Suprapubic skin (tissue), 4 donors: ENCODE measurements around the gene CACNA2D4. TPM values are rescaled to one million over a fixed set of nuclear protein-coding genes. Genes with fewer than 3 reads are reported as not detected.

ENCODE experiments used
- DNase-seq, 2 donors: peaks; one replicate each; pipeline ENCODE4 v3.0.0-alpha.2; 2019; ENCODE audit warnings: low spot score in 2 of 2
- H3K27ac ChIP-seq: fragments of 200-600 bp; sonication (generic); one replicate; pipeline ENCODE4 v1.5.1; 2019
- H3K27me3 ChIP-seq: fragments of 200-600 bp; sonication (generic); one replicate; pipeline ENCODE4 v1.5.1; 2019
- H3K36me3 ChIP-seq: fragments of 200-600 bp; sonication (generic); one replicate; pipeline ENCODE4 v1.5.1; 2019
- H3K4me1 ChIP-seq: fragments of 200-600 bp; sonication (generic); one replicate; pipeline ENCODE4 v1.5.1; 2019
- H3K4me3 ChIP-seq: fragments of 200-600 bp; sonication (generic); one replicate; pipeline ENCODE4 v1.5.1; 2019; ENCODE audit warnings: mild to moderate bottlenecking
- H3K9me3 ChIP-seq: fragments of 200-600 bp; sonication (generic); one replicate; pipeline ENCODE4 v1.5.1; 2019
- EP300 ChIP-seq: sonication (generic); formaldehyde crosslinking; IDR thresholded peaks from one replicate; pipeline ENCODE4 v1.6.1; 2017; ENCODE audit warnings: antibody characterized with exemption
- POLR2A ChIP-seq, 2 donors: fragments of 450-650 bp; IDR thresholded peaks; one replicate each; pipeline ENCODE4 v1.6.1; 2017; ENCODE audit warnings: antibody characterized with exemption in 2 of 2, mild to moderate bottlenecking in 2 of 2, moderate library complexity in 2 of 2
- POLR2AphosphoS5 ChIP-seq, 3 donors: sonication (generic); formaldehyde crosslinking; IDR thresholded peaks; one replicate each; pipeline ENCODE4 v1.6.1; 2017; ENCODE audit warnings: antibody characterized with exemption in 3 of 3
- whole genome bisulfite sequencing: methylation state at CpG from one replicate; pipeline ENCODE4 v1.1.5; 2018; 5-methylcytosine and 5-hydroxymethylcytosine counted together
- total RNA-seq, 4 donors: library from RNA; depleted of rRNA; stranded (reverse); fragments of >200 nt; gene quantifications; one replicate each; pipeline ENCODE4 v1.1.0, GENCODE V29; 2016
- TF ChIP-seq, protein P1 (sequence below), 2 donors: fragments of 200-600 bp in 1 of 2; fragments of 450-650 bp in 1 of 2; sonication (generic) in 1 of 2; IDR thresholded peaks; one replicate each; pipeline ENCODE4 v1.5.1; 2016 to 2019; ENCODE audit warnings: antibody characterized with exemption in 2 of 2, mild to moderate bottlenecking in 1 of 2, moderate library complexity in 1 of 2

CACNA2D4 gene
- total RNA-seq, 4 donors from 2014 or later, result 0.56 to 1.5 (median 0.97) TPM

DNA sequence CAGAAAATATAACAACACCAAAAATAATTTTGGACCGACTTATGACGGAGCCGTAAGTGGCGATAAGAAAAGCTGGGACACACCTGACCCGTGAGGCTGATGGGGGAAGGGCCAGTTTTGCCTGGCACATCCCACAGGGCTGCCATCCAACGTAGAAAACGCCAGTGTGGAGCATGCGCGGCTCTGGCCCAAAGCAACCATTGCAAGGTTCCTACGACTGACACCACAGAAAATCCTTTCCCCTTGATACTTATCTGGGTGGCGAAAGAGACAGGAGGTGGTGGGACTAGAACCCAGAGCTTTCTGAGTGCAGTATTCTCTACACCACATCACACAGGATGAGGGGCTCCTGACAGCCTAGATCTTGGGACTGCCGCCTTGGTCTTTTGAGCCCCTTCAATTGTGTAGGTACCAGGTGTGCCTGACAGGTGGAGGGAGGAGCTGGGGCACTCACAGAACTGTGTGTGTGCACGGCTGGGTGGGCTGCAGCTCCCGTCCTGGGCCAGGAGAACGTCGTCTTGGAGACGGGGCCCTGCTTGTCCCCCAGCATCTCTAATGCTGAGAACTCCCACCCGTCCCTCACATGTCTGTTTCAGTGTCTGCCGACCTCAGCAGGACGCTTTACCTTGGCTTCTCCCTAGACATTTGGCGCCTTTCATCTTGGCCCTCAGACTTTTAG, 17.4 kb upstream of the CACNA2D4 start:
- Histone ChIP-seq H3K36me3 (peaks cover 9% of the 10 kb centered on the region), H3K4me1 (peaks cover 19% of the 10 kb centered on the region), H3K4me3 (no peak overlapping the region), H3K27me3 (no peaks in the 10 kb centered on the region), H3K9me3 (no peaks in the 10 kb centered on the region), H3K27ac (no peak overlapping the region)
- 81% methylated on average over 21 of the region's 21 CpGs for WGBS
- TF ChIP-seq POLR2AphosphoS5 (IDR thresholded peaks at IDR 0.05) (no peak), EP300 (no peak), POLR2A (IDR thresholded peaks at IDR 0.05) (no peak)
- TF ChIP-seq, protein P1, sequence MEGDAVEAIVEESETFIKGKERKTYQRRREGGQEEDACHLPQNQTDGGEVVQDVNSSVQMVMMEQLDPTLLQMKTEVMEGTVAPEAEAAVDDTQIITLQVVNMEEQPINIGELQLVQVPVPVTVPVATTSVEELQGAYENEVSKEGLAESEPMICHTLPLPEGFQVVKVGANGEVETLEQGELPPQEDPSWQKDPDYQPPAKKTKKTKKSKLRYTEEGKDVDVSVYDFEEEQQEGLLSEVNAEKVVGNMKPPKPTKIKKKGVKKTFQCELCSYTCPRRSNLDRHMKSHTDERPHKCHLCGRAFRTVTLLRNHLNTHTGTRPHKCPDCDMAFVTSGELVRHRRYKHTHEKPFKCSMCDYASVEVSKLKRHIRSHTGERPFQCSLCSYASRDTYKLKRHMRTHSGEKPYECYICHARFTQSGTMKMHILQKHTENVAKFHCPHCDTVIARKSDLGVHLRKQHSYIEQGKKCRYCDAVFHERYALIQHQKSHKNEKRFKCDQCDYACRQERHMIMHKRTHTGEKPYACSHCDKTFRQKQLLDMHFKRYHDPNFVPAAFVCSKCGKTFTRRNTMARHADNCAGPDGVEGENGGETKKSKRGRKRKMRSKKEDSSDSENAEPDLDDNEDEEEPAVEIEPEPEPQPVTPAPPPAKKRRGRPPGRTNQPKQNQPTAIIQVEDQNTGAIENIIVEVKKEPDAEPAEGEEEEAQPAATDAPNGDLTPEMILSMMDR (IDR thresholded peaks at IDR 0.05), result no peak
- no peak for DNase-seq

DNA sequence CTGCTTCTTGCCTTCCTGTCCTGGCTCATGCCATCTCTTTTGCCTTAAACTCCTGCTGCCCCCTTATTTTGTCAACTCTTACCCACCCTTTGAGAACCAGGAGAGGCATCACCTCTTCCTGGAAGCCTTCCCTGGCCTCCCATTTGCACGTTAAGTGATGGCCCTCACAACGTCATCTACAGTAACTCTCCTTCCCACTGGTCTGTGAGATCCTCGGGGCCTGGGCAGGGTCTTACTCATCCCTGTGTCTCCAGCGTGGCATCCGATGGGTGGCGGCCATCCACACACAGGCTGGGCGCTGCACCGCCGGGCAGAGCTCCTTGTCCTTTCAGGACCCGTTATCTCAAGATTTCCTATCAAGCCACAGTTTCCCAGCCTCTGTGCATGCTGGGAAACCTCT, 16.8 kb upstream of the CACNA2D4 start:
- no peak overlapping the region for H3K4me3 ChIP-seq
- WGBS, result 89% methylated on average over 10 of the region's 10 CpGs
- no peak for TF ChIP-seq POLR2A (IDR thresholded peaks at IDR 0.05)

DNA sequence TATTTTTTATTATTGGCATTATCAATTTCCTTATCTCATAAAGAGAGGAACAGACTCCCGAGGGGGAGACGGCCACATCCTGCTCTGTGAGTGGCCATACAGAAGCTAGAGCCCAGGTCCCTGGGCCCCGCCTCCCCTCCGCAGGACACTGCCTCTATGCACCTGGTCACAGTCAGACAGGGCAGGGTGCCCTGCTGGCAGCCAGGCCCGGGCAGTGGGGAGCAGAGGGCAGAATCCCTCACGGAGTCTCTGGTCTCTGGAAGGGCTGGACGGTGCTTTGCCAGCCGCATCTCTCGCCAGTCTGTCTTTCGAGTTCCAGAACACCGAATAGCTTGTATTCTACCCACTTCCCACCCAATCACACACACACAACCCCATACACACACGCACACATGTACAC, 16.4 kb upstream of the CACNA2D4 start:
- peaks cover 18% of the 10 kb centered on the region for H3K4me1 ChIP-seq
- H3K36me3 ChIP-seq, result peaks cover 9% of the 10 kb centered on the region
- TF ChIP-seq, protein P1 (IDR thresholded peaks at IDR 0.05), result no peak
- TF ChIP-seq EP300 (no peak), POLR2AphosphoS5 (IDR thresholded peaks at IDR 0.05) (no peak), POLR2A (IDR thresholded peaks at IDR 0.05) (no peak)
- H3K27me3 ChIP-seq, result no peaks in the 10 kb centered on the region
- no peak overlapping the region for H3K4me3 ChIP-seq
- 89% methylated on average over 10 of the region's 12 CpGs for WGBS
- H3K9me3 ChIP-seq, result no peaks in the 10 kb centered on the region
- H3K27ac ChIP-seq, result no peak overlapping the region
- peak in 1 of 2 donors; percentile 66 for DNase-seq

More for the DNA sequence above, 16.8 kb upstream of the CACNA2D4 start:
- DNase-seq, result no peak
- H3K4me1 ChIP-seq, result peaks cover 19% of the 10 kb centered on the region
- H3K9me3 ChIP-seq, result no peaks in the 10 kb centered on the region
- peaks cover 9% of the 10 kb centered on the region for H3K36me3 ChIP-seq
- no peak overlapping the region for H3K27ac ChIP-seq
- H3K27me3 ChIP-seq, result no peaks in the 10 kb centered on the region

DNA sequence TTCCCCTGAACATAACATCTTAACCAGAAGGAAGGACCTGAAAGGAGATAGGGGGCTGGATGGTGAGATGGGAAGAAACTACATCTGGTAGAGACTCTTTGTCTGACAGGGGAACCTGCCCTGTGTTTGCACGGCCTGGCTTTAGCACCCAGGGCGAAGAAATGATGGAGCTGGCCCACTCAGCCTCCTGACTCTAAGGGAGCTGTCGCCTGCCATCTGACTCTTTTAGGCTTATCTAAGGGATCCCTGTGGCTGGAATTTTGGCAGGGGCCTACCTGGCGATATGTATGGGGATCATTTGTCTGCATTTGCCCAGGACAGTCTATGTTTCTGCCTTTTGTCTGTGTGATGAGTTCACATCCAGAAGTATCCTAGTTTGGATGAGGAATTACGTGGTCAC, 15.6 kb upstream of the CACNA2D4 start:
- Histone ChIP-seq H3K4me1 (peaks cover 13% of the 10 kb centered on the region), H3K27ac (no peak overlapping the region), H3K4me3 (no peak overlapping the region), H3K36me3 (peaks cover 9% of the 10 kb centered on the region), H3K9me3 (no peaks in the 10 kb centered on the region), H3K27me3 (no peaks in the 10 kb centered on the region)
- TF ChIP-seq POLR2A (IDR thresholded peaks at IDR 0.05) (no peak), EP300 (no peak), POLR2AphosphoS5 (IDR thresholded peaks at IDR 0.05) (no peak)
- TF ChIP-seq, protein P1 (IDR thresholded peaks at IDR 0.05), result no peak
- WGBS, result 89% methylated on average over 5 of the region's 5 CpGs
- no peak for DNase-seq

DNA sequence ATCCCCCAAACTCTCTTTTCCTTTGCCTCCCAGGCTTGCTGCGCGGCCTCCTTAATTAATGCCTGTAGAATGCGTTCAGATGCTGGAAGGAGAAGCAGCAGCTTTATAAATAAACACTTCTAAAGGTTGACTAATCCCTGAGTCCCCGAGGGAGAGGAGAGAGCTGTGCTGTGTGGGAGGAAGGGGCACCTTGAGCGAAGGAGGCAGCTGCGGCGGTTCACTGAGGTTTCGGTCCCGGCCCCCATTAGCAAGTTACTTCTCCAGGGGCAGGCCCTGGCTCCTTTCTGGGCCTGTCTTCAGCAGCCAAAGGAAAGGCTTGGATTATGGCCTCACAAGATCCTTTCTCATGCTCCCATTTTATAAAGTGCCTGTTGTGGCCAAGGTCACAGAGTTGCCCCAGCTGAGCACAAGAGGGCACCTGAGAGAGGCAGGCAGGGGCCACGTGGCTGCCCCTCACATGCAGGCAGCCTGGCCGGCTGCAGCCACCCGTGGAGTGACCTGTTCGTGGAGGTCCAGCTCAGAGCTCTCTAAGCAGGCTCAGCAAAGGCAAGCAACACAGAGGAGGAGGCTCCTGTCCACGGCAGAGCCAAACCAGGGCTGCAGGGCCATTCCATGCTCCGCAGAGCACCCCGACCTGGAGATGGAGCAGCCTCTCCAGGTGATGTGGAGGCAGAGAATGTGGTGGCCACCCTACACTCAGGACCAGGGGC, 15.0 kb upstream of the CACNA2D4 start:
- H3K4me1 ChIP-seq, result peaks cover 13% of the 10 kb centered on the region
- 82% methylated on average over 13 of the region's 16 CpGs for WGBS

DNA sequence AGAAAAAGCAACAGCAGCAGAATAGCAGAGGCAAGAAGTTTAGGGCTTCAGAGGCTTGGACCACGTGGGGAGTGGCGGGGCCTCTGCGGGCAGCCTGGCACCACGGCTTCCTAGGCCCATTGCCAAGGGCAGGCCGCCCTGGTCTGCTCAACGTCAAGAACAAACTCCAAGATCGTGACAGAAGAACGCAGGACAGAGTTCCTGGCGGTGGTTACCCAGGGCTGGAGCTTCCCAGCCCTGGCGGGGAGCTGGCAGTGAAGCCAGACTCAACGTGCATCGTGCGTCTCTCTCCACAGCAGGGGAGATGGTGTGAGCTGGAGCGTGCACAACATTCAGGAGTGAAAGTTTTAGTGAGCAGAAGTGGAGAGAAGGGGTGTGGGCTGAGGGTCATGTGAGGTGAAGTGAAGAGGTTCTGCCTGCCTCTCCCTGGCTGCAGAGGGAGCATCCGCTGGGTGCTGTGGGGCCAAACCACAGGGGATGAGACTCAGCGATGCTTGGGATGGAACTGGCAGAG, 13.9 kb upstream of the CACNA2D4 start:
- WGBS, result 17% methylated on average over 16 of the region's 16 CpGs
- peaks cover 13% of the 10 kb centered on the region for H3K4me1 ChIP-seq

More for the DNA sequence above, 15.0 kb upstream of the CACNA2D4 start:
- Histone ChIP-seq H3K36me3 (peaks cover 9% of the 10 kb centered on the region), H3K9me3 (no peaks in the 10 kb centered on the region), H3K4me3 (no peak overlapping the region), H3K27me3 (no peaks in the 10 kb centered on the region), H3K27ac (no peak overlapping the region)
- DNase-seq, result peak in 1 of 2 donors; percentile 70
- TF ChIP-seq POLR2A (IDR thresholded peaks at IDR 0.05) (no peak), EP300 (no peak), POLR2AphosphoS5 (IDR thresholded peaks at IDR 0.05) (no peak)

More for the DNA sequence above, 13.9 kb upstream of the CACNA2D4 start:
- no peaks in the 10 kb centered on the region for H3K27me3 ChIP-seq
- TF ChIP-seq POLR2AphosphoS5 (IDR thresholded peaks at IDR 0.05) (no peak), POLR2A (IDR thresholded peaks at IDR 0.05) (no peak), EP300 (no peak)
- TF ChIP-seq, protein P1 (IDR thresholded peaks at IDR 0.05), result no peak
- H3K27ac ChIP-seq, result no peak overlapping the region
- no peaks in the 10 kb centered on the region for H3K9me3 ChIP-seq
- peak; percentile 55 to 66 for DNase-seq
- no peak overlapping the region for H3K4me3 ChIP-seq
- H3K36me3 ChIP-seq, result no peaks in the 10 kb centered on the region
